ENCODE data around the gene TMEM269. TPM values are rescaled to one million over a fixed set of nuclear protein-coding genes. Genes with fewer than 3 reads are reported as not detected.
A peak's percentile ranks its signal among the peaks of the same experiment; 100 is the strongest.

TMEM269 gene
- total and polyA plus RNA-seq, 9 of the 15 experiments (the other 6 are each of a cell fraction or from before 2014, with no cell fraction given) = 0.09 to 0.49 (median 0.21) TPM

GRCh38 chr1:42816585-42817439, 32.0 kb downstream of the TMEM269 start, which contains the start of the genes ERMAP and SVBP (continued):
- TF ChIP-seq ZNF24 (IDR thresholded peaks at IDR 0.05) (no peak), ZNF592 (IDR thresholded peaks at IDR 0.05) (no peak), NCOA2 (IDR thresholded peaks at IDR 0.05; ENCODE audit: partially characterized antibody in 2 of 2) (no peak), SPI1 (IDR thresholded peaks at IDR 0.05; ENCODE audit: borderline replicate concordance, low read depth, low read length) (0 out of 2 replicates have a peak, but pooled peaks have one; percentile 3), BCL6 (CRISPR knock-in tag; IDR thresholded peaks at IDR 0.05) (no peak), ZNF384 (IDR thresholded peaks at IDR 0.05; ENCODE audit: low read depth, low read length) (0 out of 2 replicates have a peak, but pooled peaks have one; percentile 36), MNT (conservative IDR thresholded peaks at IDR 0.05) (peak in 1 of 2 experiments; percentile 42; a peak in 3 of 4 replicates), BRF1 (IDR thresholded peaks at IDR 0.05; ENCODE audit: borderline replicate concordance, extremely low read depth, insufficient read length) (no peak), ZNF175 (CRISPR knock-in tag; IDR thresholded peaks at IDR 0.05; ENCODE audit: low read depth) (no peak), EP400 (IDR thresholded peaks at IDR 0.05) (peak; percentile 77; the same call in 1 of the 2 replicates), MTA3 (IDR thresholded peaks at IDR 0.05; ENCODE audit: borderline replicate concordance) (peak; percentile 59; the same call in 1 of the 2 replicates), ZNF431 (CRISPR knock-in tag; IDR thresholded peaks at IDR 0.05) (no peak), MTA1 (IDR thresholded peaks at IDR 0.05; ENCODE audit: borderline replicate concordance) (no peak), ZNF280B (CRISPR knock-in tag; IDR thresholded peaks at IDR 0.05) (no peak), ETV6 (IDR thresholded peaks at IDR 0.05; ENCODE audit: borderline replicate concordance in 1 of 2, low read depth in 2 of 2, low read length in 1 of 2) (no peak), ETV6 (CRISPR knock-in tag; IDR thresholded peaks at IDR 0.05; ENCODE audit: borderline replicate concordance) (no peak), POLR2AphosphoS5 (IDR thresholded peaks at IDR 0.05; ENCODE audit: control insufficient read depth, insufficient read depth, low read depth, low read length) (peak; percentile 76), FOS (IDR thresholded peaks at IDR 0.05; ENCODE audit: extremely low read depth, insufficient read length) (no peak), CBFB (CRISPR knock-in tag; IDR thresholded peaks at IDR 0.05) (peak; percentile 39; the same call in 1 of the 2 replicates)
